ENCODE results near the gene PRAMEF18. TPM values are rescaled to one million over a fixed set of nuclear protein-coding genes. Genes with fewer than 3 reads are reported as not detected.
"Not testable (repeated sequence)": the region's sequence is repeated elsewhere in the genome, so short reads cannot be mapped to it uniquely, and the experiment has no call there.

The PRAMEF18 gene
- total RNA-seq, 1 experiment from 2014 or later, result not detected

- H3K27me3 ChIP-seq (ENCODE audit: low read length); H3K4me3 ChIP-seq (ENCODE audit: low read length); H3K9me3 ChIP-seq (ENCODE audit: low read length); H4K20me1 ChIP-seq (ENCODE audit: insufficient read depth, low read depth, low read length); H3K79me2 ChIP-seq (ENCODE audit: low read length); H3K4me2 ChIP-seq (ENCODE audit: low read depth, low read length, poor library complexity, severe bottlenecking); H3K4me1 ChIP-seq (ENCODE audit: low read length); H3K9ac ChIP-seq (ENCODE audit: low read length); H3K27ac ChIP-seq (ENCODE audit: low read length); H3K36me3 ChIP-seq (ENCODE audit: insufficient read depth, low read length); H2AFZ ChIP-seq (ENCODE audit: low read length); H3K9me2 ChIP-seq (replicated peaks; ENCODE audit: insufficient read depth, low read length): not testable (repeated sequence)
- DNase-seq, result peak; percentile 33
Measured at GRCh38 chr1:13237572-13237971, 11.6 kb upstream of the PRAMEF18 start.

- not testable (repeated sequence) for H3K4me2 ChIP-seq (ENCODE audit: low read depth, low read length, poor library complexity, severe bottlenecking); DNase-seq; H3K36me3 ChIP-seq (ENCODE audit: insufficient read depth, low read length); H3K79me2 ChIP-seq (ENCODE audit: low read length); H3K4me3 ChIP-seq (ENCODE audit: low read length); H3K27me3 ChIP-seq (ENCODE audit: low read length); H3K9me2 ChIP-seq (replicated peaks; ENCODE audit: insufficient read depth, low read length); H2AFZ ChIP-seq (ENCODE audit: low read length); H3K9ac ChIP-seq (ENCODE audit: low read length); H3K4me1 ChIP-seq (ENCODE audit: low read length); H3K27ac ChIP-seq (ENCODE audit: low read length); H3K9me3 ChIP-seq (ENCODE audit: low read length); H4K20me1 ChIP-seq (ENCODE audit: insufficient read depth, low read depth, low read length)
Measured at GRCh38 chr1:13234057-13234456, 8.1 kb upstream of the PRAMEF18 start.

- not testable (repeated sequence) for H2AFZ ChIP-seq (ENCODE audit: low read length); DNase-seq; H3K27me3 ChIP-seq (ENCODE audit: low read length); H3K79me2 ChIP-seq (ENCODE audit: low read length); H4K20me1 ChIP-seq (ENCODE audit: insufficient read depth, low read depth, low read length); H3K9me3 ChIP-seq (ENCODE audit: low read length); H3K27ac ChIP-seq (ENCODE audit: low read length); H3K9ac ChIP-seq (ENCODE audit: low read length); H3K4me2 ChIP-seq (ENCODE audit: low read depth, low read length, poor library complexity, severe bottlenecking); H3K36me3 ChIP-seq (ENCODE audit: insufficient read depth, low read length); H3K4me1 ChIP-seq (ENCODE audit: low read length); H3K9me2 ChIP-seq (replicated peaks; ENCODE audit: insufficient read depth, low read length); H3K4me3 ChIP-seq (ENCODE audit: low read length)
Measured at GRCh38 chr1:13232056-13232455, 6.1 kb upstream of the PRAMEF18 start.

GRCh38 chr1:13231061-13231750, 5.3 kb upstream of the PRAMEF18 start:
- not testable (repeated sequence) for H3K9me3 ChIP-seq (ENCODE audit: low read length); H3K9ac ChIP-seq (ENCODE audit: low read length); H3K27me3 ChIP-seq (ENCODE audit: low read length); H3K4me1 ChIP-seq (ENCODE audit: low read length); H3K36me3 ChIP-seq (ENCODE audit: insufficient read depth, low read length); H3K4me2 ChIP-seq (ENCODE audit: low read depth, low read length, poor library complexity, severe bottlenecking); H2AFZ ChIP-seq (ENCODE audit: low read length); DNase-seq; H3K27ac ChIP-seq (ENCODE audit: low read length); H4K20me1 ChIP-seq (ENCODE audit: insufficient read depth, low read depth, low read length); H3K4me3 ChIP-seq (ENCODE audit: low read length); H3K79me2 ChIP-seq (ENCODE audit: low read length); H3K9me2 ChIP-seq (replicated peaks; ENCODE audit: insufficient read depth, low read length)

GRCh38 chr1:13230601-13231000, 4.6 kb upstream of the PRAMEF18 start:
- not testable (repeated sequence) for H3K27ac ChIP-seq (ENCODE audit: low read length); H3K36me3 ChIP-seq (ENCODE audit: insufficient read depth, low read length); H3K79me2 ChIP-seq (ENCODE audit: low read length); H3K27me3 ChIP-seq (ENCODE audit: low read length); H4K20me1 ChIP-seq (ENCODE audit: insufficient read depth, low read depth, low read length); H3K4me2 ChIP-seq (ENCODE audit: low read depth, low read length, poor library complexity, severe bottlenecking); H3K9ac ChIP-seq (ENCODE audit: low read length); H3K9me2 ChIP-seq (replicated peaks; ENCODE audit: insufficient read depth, low read length); H3K4me3 ChIP-seq (ENCODE audit: low read length); H2AFZ ChIP-seq (ENCODE audit: low read length); DNase-seq; H3K9me3 ChIP-seq (ENCODE audit: low read length); H3K4me1 ChIP-seq (ENCODE audit: low read length)

- H3K4me3 ChIP-seq (ENCODE audit: low read length); H3K9ac ChIP-seq (ENCODE audit: low read length); H3K4me2 ChIP-seq (ENCODE audit: low read depth, low read length, poor library complexity, severe bottlenecking); H3K27me3 ChIP-seq (ENCODE audit: low read length); H3K27ac ChIP-seq (ENCODE audit: low read length); H2AFZ ChIP-seq (ENCODE audit: low read length); H3K4me1 ChIP-seq (ENCODE audit: low read length); H3K36me3 ChIP-seq (ENCODE audit: insufficient read depth, low read length); H3K79me2 ChIP-seq (ENCODE audit: low read length); H3K9me2 ChIP-seq (replicated peaks; ENCODE audit: insufficient read depth, low read length); H4K20me1 ChIP-seq (ENCODE audit: insufficient read depth, low read depth, low read length); H3K9me3 ChIP-seq (ENCODE audit: low read length); DNase-seq: not testable (repeated sequence)
Measured at GRCh38 chr1:13230096-13230495, 4.1 kb upstream of the PRAMEF18 start.

GRCh38 chr1:13228343-13228781, 2.4 kb upstream of the PRAMEF18 start:
- H3K79me2 ChIP-seq (ENCODE audit: low read length), result no peaks in the 10 kb centered on the region
- no peak overlapping the region for H3K4me2 ChIP-seq (ENCODE audit: low read depth, low read length, poor library complexity, severe bottlenecking)
- no peak overlapping the region for H3K27ac ChIP-seq (ENCODE audit: low read length)
- no peak overlapping the region for H3K9ac ChIP-seq (ENCODE audit: low read length)
- H2AFZ ChIP-seq (ENCODE audit: low read length), result no peak overlapping the region
- DNase-seq, result peak; percentile 82
- H4K20me1 ChIP-seq (ENCODE audit: insufficient read depth, low read depth, low read length), result no peaks in the 10 kb centered on the region
- no peaks in the 10 kb centered on the region for H3K9me3 ChIP-seq (ENCODE audit: low read length)
- H3K36me3 ChIP-seq (ENCODE audit: insufficient read depth, low read length), result no peaks in the 10 kb centered on the region
- no peaks in the 10 kb centered on the region for H3K4me1 ChIP-seq (ENCODE audit: low read length)
- no peaks in the 10 kb centered on the region for H3K9me2 ChIP-seq (replicated peaks; ENCODE audit: insufficient read depth, low read length)
- no peak overlapping the region for H3K4me3 ChIP-seq (ENCODE audit: low read length)
- H3K27me3 ChIP-seq (ENCODE audit: low read length), result no peaks in the 10 kb centered on the region

- H3K4me3 ChIP-seq (ENCODE audit: low read length); H4K20me1 ChIP-seq (ENCODE audit: insufficient read depth, low read depth, low read length); H3K36me3 ChIP-seq (ENCODE audit: insufficient read depth, low read length); H2AFZ ChIP-seq (ENCODE audit: low read length); H3K9ac ChIP-seq (ENCODE audit: low read length); H3K4me2 ChIP-seq (ENCODE audit: low read depth, low read length, poor library complexity, severe bottlenecking); DNase-seq; H3K9me2 ChIP-seq (replicated peaks; ENCODE audit: insufficient read depth, low read length); H3K27me3 ChIP-seq (ENCODE audit: low read length); H3K4me1 ChIP-seq (ENCODE audit: low read length); H3K27ac ChIP-seq (ENCODE audit: low read length); H3K9me3 ChIP-seq (ENCODE audit: low read length); H3K79me2 ChIP-seq (ENCODE audit: low read length): not testable (repeated sequence)
Measured at GRCh38 chr1:13227271-13228055, 1.5 kb upstream of the PRAMEF18 start.

Measured in Karpas-422 (cell line).